Measurements from ENCODE around the gene TAGLN3.

GRCh38 chr3:112038863-112039262, 40.1 kb downstream of the TAGLN3 start:
- no peak for TF ChIP-seq CTCF (IDR thresholded peaks at IDR 0.05)
- TF ChIP-seq POLR2A (IDR thresholded peaks at IDR 0.05): no peak
